MCF 10A (cell line): Measurements from ENCODE around the gene POU2F3. TPM values are rescaled to one million over a fixed set of nuclear protein-coding genes. Genes with fewer than 3 reads are reported as not detected.

Experiments
- BruUV-seq: library from RNA; stranded (reverse); fragments of 400-500 nt; replicated peaks from 2 replicates; lab custom pipeline; 2021; lab: Mats Ljungman, UMichigan
- CTCF ChIA-PET: fragments of 300-600 bp; sonication (Branson Sonifier 250); formaldehyde crosslinking; extraction: SDS; loops from one replicate; lab custom pipeline; 2021; ENCODE audit warnings: antibody characterized with exemption, inconsistent platforms; lab: Yijun Ruan, JAX
- POLR2A ChIA-PET: fragments of 300-600, 350-650 bp; sonication (Branson Sonifier 250); formaldehyde crosslinking; extraction: SDS; loops from one replicate; lab custom pipeline; 2020; ENCODE audit warnings: antibody characterized with exemption, inconsistent platforms; lab: Yijun Ruan, JAX
- DNase-seq: peaks from one replicate; pipeline ENCODE4 v3.0.0-alpha.2; 2018; ENCODE audit not compliant: unreplicated experiment
- H3K27ac Mint-ChIP-seq: one replicate; pipeline ENCODE4 v1.8.0; 2022; ENCODE audit warnings: mild to moderate bottlenecking, low read depth, mixed read lengths; ENCODE audit not compliant: unreplicated experiment
- H3K27me3 Mint-ChIP-seq: one replicate; pipeline ENCODE4 v1.8.0; 2022; ENCODE audit warnings: mixed read lengths; ENCODE audit not compliant: insufficient read depth, unreplicated experiment
- H3K36me3 Mint-ChIP-seq: one replicate; pipeline ENCODE4 v1.8.0; 2022; ENCODE audit warnings: mild to moderate bottlenecking, moderate library complexity, mixed read lengths; ENCODE audit not compliant: insufficient read depth, unreplicated experiment
- H3K4me1 Mint-ChIP-seq: one replicate; pipeline ENCODE4 v1.8.0; 2022; ENCODE audit warnings: mixed read lengths; ENCODE audit not compliant: insufficient read depth, unreplicated experiment
- H3K4me3 Mint-ChIP-seq: one replicate; pipeline ENCODE4 v1.8.0; 2022; ENCODE audit warnings: mild to moderate bottlenecking, moderate library complexity, mixed read lengths; ENCODE audit not compliant: unreplicated experiment
- H3K9me3 Mint-ChIP-seq: one replicate; pipeline ENCODE4 v1.8.0; 2022; ENCODE audit warnings: mixed read lengths; ENCODE audit not compliant: unreplicated experiment
- intact Hi-C: fragments of 100-400 bp; cut with micrococcal nuclease; formaldehyde crosslinking; loops from 2 replicates; pipeline ENCODE4 v1.14.1; 2022
- total RNA-seq: library from RNA; stranded (reverse); gene quantifications from 2 replicates; pipeline ENCODE4 v1.2.3, GENCODE V29; 2022
- TF ChIP-seq, protein P1 (sequence below): fragments of 200-600 bp; IDR thresholded peaks from one replicate; pipeline ENCODE4 v1.8.0; 2022; ENCODE audit warnings: antibody characterized with exemption, mild to moderate bottlenecking; ENCODE audit not compliant: unreplicated experiment

The POU2F3 gene
- total RNA-seq, 1 experiment from 2014 or later, result not detected

DNA sequence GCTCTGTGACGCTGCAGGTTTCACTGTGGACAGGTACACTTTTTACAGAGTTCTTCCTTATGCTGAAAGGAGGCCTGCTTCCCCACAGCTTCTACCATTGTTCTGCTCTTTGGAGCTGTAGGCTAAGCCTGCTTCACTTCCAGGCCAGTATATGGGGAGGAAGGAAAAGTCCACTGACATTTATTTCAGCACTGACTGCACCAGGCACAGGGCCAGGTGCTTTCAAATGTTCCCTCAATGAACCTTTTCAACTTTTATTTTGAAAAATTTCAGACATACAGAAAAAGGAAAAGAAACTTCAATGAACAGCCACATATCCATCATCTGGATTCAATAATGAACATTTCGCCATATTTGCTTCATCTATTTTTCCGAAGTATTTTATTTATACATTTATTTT is 22.0 kb downstream of the POU2F3 start:
- H3K4me3 Mint-ChIP-seq, result no peak overlapping the region
- CTCF ChIA-PET, result interaction anchor here (0.6 to 1.6 kb wide), 3 partner anchors 40 to 124 kb away, joined by 3 to 5 read pairs (median 3); partner anchors contain the start of gene TRIM29
- no TSS peak for BruUV-seq
- DNase-seq, result no peak
- H3K9me3 Mint-ChIP-seq, result no peaks in the 10 kb centered on the region
- H3K36me3 Mint-ChIP-seq, result no peaks in the 10 kb centered on the region
- peaks cover 57% of the 10 kb centered on the region for H3K27me3 Mint-ChIP-seq
- no peak overlapping the region for H3K27ac Mint-ChIP-seq
- no peaks in the 10 kb centered on the region for H3K4me1 Mint-ChIP-seq
- POLR2A ChIA-PET, result no interaction called here
- TF ChIP-seq, protein P1, sequence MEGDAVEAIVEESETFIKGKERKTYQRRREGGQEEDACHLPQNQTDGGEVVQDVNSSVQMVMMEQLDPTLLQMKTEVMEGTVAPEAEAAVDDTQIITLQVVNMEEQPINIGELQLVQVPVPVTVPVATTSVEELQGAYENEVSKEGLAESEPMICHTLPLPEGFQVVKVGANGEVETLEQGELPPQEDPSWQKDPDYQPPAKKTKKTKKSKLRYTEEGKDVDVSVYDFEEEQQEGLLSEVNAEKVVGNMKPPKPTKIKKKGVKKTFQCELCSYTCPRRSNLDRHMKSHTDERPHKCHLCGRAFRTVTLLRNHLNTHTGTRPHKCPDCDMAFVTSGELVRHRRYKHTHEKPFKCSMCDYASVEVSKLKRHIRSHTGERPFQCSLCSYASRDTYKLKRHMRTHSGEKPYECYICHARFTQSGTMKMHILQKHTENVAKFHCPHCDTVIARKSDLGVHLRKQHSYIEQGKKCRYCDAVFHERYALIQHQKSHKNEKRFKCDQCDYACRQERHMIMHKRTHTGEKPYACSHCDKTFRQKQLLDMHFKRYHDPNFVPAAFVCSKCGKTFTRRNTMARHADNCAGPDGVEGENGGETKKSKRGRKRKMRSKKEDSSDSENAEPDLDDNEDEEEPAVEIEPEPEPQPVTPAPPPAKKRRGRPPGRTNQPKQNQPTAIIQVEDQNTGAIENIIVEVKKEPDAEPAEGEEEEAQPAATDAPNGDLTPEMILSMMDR, result no peak
- intact Hi-C loops, result no loop called here

DNA sequence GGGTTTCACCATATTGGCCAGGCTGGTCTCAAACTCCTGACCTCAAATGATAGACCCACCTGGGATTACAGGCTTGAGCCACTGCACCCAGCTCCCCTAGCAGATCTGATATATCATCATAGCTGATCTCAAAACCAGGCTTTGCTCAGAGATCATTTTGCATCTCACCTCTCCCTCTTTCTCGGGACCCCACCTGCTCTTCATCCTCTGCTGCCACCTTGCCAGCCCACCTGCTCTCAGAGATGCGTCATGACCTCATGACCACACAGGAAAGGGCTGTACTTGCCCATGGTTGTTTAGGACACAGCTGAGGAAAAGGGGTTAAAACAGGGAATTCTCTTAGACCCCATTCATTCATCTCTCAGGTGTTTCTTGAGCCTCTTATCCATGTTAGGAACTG is 27.4 kb downstream of the POU2F3 start:
- no peaks in the 10 kb centered on the region for H3K4me1 Mint-ChIP-seq

DNA sequence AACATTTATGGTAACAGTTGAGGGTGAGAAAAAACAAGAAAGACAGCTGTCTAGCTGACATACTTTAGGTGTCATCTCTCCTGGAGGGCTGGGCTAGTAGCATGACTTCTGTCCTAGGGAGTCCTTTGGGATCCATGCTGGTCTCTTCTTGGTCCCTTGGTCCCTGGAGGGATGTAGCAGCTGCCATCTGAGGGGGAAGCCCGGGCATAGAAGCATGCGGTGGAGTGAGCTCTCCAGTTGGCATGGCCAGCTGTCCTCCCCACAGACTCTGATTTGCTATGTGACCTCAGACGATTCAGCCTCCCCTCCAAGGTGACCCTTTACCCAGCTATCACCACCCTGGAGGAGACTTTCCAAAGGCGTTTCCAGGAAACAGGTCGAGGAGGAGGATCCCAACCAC is 28.7 kb downstream of the POU2F3 start:
- intact Hi-C loops, result no loop called here
- no peak overlapping the region for H3K27ac Mint-ChIP-seq

More for the DNA sequence above, 27.4 kb downstream of the POU2F3 start:
- Mint-ChIP-seq H3K36me3 (no peaks in the 10 kb centered on the region), H3K9me3 (no peaks in the 10 kb centered on the region), H3K27me3 (peaks cover 41% of the 10 kb centered on the region), H3K27ac (no peak overlapping the region), H3K4me3 (no peak overlapping the region)
- TF ChIP-seq, protein P1, result no peak
- POLR2A ChIA-PET, result no interaction called here
- DNase-seq, result no peak
- CTCF ChIA-PET, result interaction anchor here (0.6 kb wide), 3 partner anchors 16 to 534 kb away, joined by 3 read pairs; no protein-coding TSS in a partner anchor
- no TSS peak for BruUV-seq
- intact Hi-C loops, result no loop called here

DNA sequence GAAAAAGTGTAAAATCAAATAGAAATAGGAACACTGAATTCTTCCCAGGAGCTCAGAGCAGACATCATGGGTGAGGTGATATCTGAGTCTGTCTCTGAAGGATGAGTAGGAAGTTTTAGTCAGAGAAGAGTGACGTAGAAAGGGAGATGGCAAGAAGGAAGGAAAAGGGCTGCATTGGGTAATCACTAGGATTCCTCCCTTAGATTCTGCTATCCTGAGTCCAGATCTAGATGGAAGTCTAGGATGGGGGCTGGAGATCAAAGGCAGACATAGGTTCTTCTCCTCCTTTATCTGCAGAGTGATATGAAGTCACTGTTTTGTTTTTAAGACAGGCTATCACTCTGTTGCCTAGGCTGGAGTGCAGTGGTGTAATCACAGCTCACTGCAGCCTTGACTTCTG is 30.4 kb downstream of the POU2F3 start:
- Mint-ChIP-seq H3K36me3 (no peaks in the 10 kb centered on the region), H3K4me1 (no peaks in the 10 kb centered on the region), H3K27ac (no peak overlapping the region), H3K4me3 (no peak overlapping the region), H3K9me3 (no peaks in the 10 kb centered on the region), H3K27me3 (peaks cover 52% of the 10 kb centered on the region)
- POLR2A ChIA-PET, result interaction anchor here (0.6 kb wide), 1 partner anchor 34 kb away, joined by 3 read pairs; no protein-coding TSS in a partner anchor
- TF ChIP-seq, protein P1, result no peak
- no TSS peak for BruUV-seq
- no peak for DNase-seq
- intact Hi-C loops, result no loop called here
- CTCF ChIA-PET, result interaction anchor here (1.1 kb wide), 1 partner anchor 30 kb away, joined by 4 read pairs; no protein-coding TSS in a partner anchor

More for the DNA sequence above, 28.7 kb downstream of the POU2F3 start:
- no TSS peak for BruUV-seq
- ChIA-PET CTCF (interaction anchor here (0.9 to 1.5 kb wide), 3 partner anchors 31 to 1059 kb away, joined by 3 to 8 read pairs (median 5); no protein-coding TSS in a partner anchor), POLR2A (no interaction called here)
- H3K27me3 Mint-ChIP-seq, result peaks cover 41% of the 10 kb centered on the region
- H3K4me1 Mint-ChIP-seq, result no peaks in the 10 kb centered on the region
- H3K4me3 Mint-ChIP-seq, result no peak overlapping the region
- H3K9me3 Mint-ChIP-seq, result no peaks in the 10 kb centered on the region
- no peaks in the 10 kb centered on the region for H3K36me3 Mint-ChIP-seq
- TF ChIP-seq, protein P1, result no peak
- DNase-seq, result no peak
